ENCODE data around the gene TNNT2.
A peak's percentile ranks its signal among the peaks of the same experiment; 100 is the strongest.

TNNT2 gene

GRCh38 chr1:201354151-201354900, 23.2 kb downstream of the TNNT2 start:
- no peak for DNase-seq

- DNase-seq = no peak
Observed at GRCh38 chr1:201353186-201353940, 24.1 kb downstream of the TNNT2 start.

- DNase-seq = no peak
Observed at GRCh38 chr1:201351617-201352016, 25.9 kb downstream of the TNNT2 start.

- no peak for DNase-seq
Observed at GRCh38 chr1:201350884-201351283, 26.6 kb downstream of the TNNT2 start.

GRCh38 chr1:201350361-201350725, 27.1 kb downstream of the TNNT2 start:
- no peak for DNase-seq

- no peak for DNase-seq
Observed at GRCh38 chr1:201349092-201349491, 28.4 kb downstream of the TNNT2 start.

GRCh38 chr1:201348211-201348566, 29.3 kb downstream of the TNNT2 start:
- peak; percentile 33 for DNase-seq

GRCh38 chr1:201347498-201348210, 29.8 kb downstream of the TNNT2 start:
- no peak for DNase-seq

GRCh38 chr1:201346987-201347386, 30.5 kb downstream of the TNNT2 start:
- DNase-seq = no peak

GRCh38 chr1:201346337-201346939, 31.0 kb downstream of the TNNT2 start:
- peak; percentile 27 for DNase-seq

- DNase-seq = no peak
Observed at GRCh38 chr1:201345081-201345355, 32.5 kb downstream of the TNNT2 start.

- no peak for DNase-seq
Observed at GRCh38 chr1:201344206-201345080, 33.0 kb downstream of the TNNT2 start.

GRCh38 chr1:201341377-201341776, 36.1 kb downstream of the TNNT2 start:
- DNase-seq = no peak

- no peak for DNase-seq
Observed at GRCh38 chr1:201336711-201337450, 40.6 kb downstream of the TNNT2 start.

- no peak for DNase-seq
Observed at GRCh38 chr1:201335901-201336300, 41.6 kb downstream of the TNNT2 start.

- no peak for DNase-seq
Observed at GRCh38 chr1:201335174-201335870, 42.2 kb downstream of the TNNT2 start.

GRCh38 chr1:201334325-201335173, 42.9 kb downstream of the TNNT2 start:
- no peak for DNase-seq

- DNase-seq = no peak
Observed at GRCh38 chr1:201332616-201333335, 44.7 kb downstream of the TNNT2 start.

- DNase-seq = no peak
Observed at GRCh38 chr1:201332021-201332420, 45.5 kb downstream of the TNNT2 start.

GRCh38 chr1:201331166-201331565, 46.3 kb downstream of the TNNT2 start:
- no peak for DNase-seq

Data from activated CD4-positive, alpha-beta T cell treated with anti-CD3 and anti-CD28 coated beads, Interleukin-10, Interleukin-2, amounts not matched to agents 100 ng/mL and 50 ng/mL, durations not matched to agents 16 hours and 8 hours (primary cell).